Left renal pelvis (tissue), 4 donors: Measurements from ENCODE around the gene KCNAB2. TPM values are rescaled to one million over a fixed set of nuclear protein-coding genes. Genes with fewer than 3 reads are reported as not detected.
A peak's percentile ranks its signal among the peaks of the same experiment; 100 is the strongest.

Source experiments
- DNase-seq, 4 donors: peaks; one replicate each; pipeline ENCODE4 v3.0.0-alpha.2; 2013; ENCODE audit warnings: low read depth in 4 of 4, low spot score in 3 of 4
- polyA plus RNA-seq, 4 donors: library from polyadenylated mRNA; unstranded; fragments of 120-200 nt; gene quantifications; one replicate each; pipeline ENCODE4 v1.2.1, GENCODE V29; 2013; ENCODE audit not compliant: insufficient read length in 4 of 4

The KCNAB2 gene
- polyA plus RNA-seq, 4 donors = 4.5 to 6.4 (median 5.1) TPM

DNA sequence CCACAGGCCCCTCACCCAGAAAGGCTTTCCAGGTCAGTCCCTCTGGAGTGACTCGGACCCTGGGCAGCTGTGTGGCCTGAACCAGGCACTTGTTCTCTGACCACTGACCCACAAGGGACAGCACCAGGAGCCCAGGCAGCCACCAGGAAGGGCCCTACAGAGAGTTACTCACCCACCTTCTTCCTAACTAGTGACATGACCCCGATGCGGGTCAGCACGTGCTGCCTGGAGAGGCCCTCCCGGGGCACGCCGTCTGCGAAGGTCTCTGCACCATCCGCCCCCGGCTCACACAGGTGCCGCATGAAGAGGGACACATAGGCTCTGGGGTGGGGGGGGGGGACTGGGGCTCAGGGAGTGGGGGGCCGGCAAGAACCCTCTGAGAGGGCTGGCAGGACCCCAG, 78.7 kb downstream of the KCNAB2 start:
- no peak for DNase-seq

DNA sequence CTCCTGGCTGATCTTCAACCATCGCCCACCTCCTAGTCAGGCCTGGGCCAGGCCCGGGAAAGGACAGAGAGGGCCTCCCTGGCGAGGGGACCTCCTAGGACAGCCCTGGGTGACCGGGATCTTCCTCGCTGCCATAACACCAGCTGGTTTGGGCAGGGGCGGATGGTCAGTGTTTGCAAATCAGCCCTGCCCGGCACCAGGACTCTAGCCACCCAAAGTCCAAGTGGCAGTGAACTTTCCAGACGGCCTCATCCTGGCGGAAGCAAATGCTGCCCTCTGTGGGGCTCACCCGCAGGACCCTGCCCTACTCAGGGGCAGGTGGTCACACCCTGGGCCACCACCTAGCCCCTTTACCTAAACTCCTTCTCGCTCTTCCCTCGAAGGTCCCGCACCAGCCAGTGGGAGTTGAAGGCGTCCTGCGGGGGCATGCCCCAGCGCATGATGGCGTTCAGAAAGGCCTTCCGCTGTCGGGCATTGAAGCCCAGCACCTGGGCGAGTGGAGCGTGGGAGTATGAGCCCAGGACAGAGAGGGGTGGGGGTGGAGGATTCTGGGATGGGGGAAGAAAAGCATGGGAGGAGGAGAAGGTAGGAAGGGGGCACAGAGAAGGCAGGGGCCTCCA, 79.2 kb downstream of the KCNAB2 start:
- no peak for DNase-seq

DNA sequence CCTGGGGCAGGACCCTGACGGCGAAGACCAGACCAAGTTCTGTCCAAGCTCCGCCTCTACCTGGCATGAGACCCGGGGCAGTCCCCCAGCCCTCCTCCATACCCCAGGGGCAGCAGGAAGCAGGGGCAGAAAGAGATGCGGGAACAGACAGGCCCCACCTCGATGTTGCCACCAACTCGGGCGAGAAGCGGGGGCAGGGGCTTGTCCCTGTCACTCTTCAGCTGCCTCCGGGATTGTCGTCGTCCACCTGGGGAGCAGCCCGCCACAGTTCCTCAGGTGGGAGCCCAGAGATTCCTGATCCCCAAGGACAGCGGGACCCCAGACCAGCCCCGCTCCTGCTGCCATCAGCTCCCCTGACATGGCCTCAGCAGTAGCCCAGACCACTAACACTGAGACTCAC, 79.7 kb downstream of the KCNAB2 start:
- DNase-seq = no peak

DNA sequence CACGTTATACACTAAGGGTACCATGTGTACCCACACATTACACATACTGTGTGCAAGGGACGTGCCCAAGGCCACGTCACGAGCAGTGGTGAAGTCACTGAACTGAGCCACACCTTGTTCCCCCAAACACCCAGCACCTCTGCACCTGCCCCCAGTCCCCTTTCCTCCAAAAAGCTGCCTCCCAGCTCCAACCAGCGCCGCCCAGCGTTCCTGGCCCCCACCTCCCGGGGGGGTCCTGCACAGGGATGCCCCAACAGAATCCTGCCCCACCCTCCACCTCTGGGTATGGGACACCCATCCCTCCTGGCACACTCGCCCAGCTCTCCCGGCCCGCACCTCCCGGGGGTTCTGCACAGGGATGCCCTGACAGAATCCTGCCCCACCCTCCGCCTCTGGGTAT, 80.3 kb downstream of the KCNAB2 start:
- no peak for DNase-seq

DNA sequence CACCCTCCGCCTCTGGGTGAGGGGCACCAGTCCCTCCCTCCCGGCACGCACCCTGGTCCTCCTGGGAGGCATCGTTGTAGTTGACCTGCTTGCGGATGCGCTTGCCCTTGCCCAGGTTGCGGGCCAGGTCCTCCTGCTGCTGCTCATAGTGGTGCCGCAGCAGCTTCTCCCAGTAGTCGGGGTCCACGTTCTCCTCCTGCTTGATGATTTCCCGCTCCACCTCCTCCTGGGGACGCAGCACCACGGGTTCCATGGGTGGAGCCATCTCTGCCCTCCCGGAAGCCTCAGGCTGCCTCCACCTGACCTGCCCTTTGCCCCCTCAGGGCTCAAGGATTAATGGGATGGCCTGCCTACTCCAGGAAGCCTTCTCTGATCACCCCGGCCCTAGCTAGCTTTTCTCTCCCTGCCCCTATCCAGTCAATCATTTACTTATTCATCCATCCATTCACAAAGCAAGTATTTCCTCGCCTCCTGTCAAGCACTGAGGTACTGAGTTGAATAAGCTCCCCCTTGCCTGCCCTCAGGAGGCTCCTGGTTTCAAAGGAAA, 80.9 kb downstream of the KCNAB2 start:
- DNase-seq = no peak

DNA sequence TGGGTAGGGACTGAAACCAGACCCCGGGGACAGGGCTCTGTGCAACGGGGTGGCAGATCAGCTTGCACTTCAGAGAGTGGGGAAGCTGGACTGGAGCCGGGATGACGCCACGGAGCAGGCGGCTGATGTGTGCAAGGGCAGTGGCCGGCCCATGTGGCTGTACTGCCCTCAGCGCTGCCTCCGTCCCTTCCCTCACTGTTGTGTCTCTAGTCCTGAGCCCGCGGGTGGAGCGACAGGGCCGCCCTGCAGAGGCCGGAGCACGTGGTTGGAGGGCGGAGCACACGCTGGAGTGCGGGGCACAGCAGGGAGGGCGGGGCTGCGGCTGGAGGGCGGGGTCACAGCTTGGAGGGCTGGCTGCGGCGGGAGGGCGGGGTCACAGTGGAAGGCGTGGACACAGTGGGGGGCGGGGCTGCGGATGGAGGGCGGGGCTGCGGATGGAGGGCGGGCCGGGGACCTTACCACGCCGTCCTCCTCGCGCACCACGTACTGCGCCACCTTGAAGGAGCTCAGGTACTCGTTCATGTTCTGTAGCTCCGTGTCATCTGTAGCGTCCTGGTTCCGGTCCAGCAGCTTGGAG, 82.0 kb downstream of the KCNAB2 start:
- DNase-seq = peak in 3 of 4 donors; percentile 29 to 36 (median 35)

DNA sequence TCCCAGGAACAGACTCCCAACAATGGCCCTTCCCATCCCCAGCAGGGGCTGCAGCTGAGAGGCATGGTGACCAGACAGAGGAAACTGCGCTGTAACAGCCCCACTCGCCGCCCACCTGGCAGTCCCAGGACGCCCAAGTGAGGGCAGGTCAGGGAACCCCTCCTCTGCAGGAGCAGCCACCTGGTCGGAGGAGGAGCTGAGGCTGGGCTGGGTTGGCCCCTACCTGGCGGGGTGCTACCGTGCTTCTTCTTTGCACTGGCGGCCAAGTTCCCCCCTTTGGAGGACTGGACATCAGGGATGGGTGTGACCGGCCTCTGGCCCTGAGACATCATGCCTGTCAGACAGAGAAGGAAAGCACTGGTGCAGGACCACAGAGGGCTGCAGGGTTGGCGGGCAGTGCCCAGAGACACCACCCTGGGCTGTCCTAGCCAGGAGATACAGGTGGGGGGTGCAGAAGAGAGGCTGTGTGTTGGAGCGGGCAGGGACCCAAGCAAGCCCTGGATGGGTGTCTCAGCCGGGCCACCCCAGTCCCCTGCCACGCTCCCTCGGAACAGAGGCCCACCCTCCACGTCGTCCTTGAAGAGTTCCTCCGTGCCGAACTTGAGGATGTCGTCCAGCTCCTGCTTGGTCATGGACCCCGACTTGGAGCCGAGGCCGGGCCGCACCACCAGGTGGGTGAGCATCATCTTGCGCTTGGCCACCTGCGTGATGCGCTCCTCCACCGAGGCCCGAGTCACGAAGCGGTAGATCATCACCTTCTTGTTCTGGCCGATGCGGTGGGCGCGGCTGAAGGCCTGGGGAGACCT, 82.8 kb downstream of the KCNAB2 start:
- no peak for DNase-seq

DNA sequence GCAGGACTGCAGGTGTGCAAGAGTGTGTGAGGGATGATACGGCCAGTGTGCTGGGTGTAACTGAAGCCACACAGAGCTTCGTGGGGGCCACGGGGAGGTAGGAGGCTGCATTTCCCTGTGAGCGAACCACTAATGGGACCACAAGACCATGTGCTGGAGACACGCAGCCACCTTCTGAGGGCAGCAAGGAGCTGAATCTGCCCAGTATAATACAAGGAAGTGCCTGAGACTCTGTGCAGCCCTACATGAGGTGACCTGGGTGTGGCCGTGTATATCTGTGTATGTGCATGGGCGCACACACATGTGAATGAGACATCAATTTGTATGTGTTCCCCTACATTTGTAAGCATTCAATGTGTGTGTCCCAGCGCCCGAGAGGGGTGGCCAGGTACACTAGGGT, 83.6 kb downstream of the KCNAB2 start:
- DNase-seq = no peak

DNA sequence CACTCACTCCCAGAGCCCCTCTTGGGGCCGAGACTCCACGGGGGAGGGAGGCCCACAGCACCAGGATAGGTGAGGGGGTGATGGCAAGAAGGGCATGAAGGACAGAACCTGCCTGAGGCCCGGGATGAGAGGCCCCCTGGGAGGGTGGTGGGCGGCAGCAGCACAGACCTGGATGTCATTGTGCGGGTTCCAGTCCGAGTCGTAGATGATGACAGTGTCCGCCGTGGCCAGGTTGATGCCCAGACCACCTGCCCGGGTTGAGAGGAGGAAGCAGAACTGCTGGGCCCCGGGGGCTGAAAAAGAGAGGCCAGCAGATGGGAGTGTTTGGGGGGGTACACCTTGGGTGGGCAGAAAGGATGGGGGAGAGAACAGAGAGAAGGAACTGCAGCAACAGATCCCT, 84.3 kb downstream of the KCNAB2 start:
- DNase-seq = no peak

DNA sequence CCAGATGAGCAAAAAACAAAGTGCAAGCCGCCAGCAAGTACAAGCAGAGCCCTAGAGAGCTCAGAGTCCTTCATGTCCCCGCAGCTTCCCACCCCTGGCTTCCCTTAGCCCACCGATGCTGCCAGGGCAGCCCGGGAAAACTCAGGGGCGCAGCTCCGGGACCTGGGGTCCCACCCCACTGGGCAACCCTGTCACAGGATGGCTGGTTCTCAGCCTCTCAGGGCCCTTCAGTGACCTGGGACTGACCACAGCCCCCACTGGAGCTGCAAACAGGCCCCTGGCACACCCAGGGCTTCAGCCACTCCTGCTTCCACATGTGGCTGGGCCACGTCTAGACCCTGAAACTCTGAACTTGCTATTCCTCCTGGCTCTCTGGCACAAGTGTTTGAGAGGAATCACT, 84.9 kb downstream of the KCNAB2 start:
- DNase-seq = no peak

DNA sequence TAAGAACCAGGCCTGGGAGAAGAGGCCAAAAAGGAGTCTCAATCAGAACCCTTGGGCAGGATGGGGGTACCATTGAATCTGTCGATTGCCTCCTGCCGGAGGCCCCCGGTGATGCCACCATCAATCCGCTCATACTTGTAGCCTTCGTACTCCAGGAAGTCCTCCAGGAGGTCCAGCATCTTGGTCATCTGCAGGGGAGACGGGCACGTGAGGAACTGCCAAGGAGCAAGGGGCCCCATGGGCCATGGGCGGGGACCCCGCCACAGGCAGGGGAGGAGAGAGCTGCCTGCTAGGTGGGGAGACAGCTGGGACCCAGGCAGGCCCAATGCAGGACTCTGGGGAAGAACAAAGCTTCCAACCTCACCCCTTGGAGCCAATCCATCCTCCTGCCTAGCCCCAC, 85.9 kb downstream of the KCNAB2 start:
- no peak for DNase-seq

DNA sequence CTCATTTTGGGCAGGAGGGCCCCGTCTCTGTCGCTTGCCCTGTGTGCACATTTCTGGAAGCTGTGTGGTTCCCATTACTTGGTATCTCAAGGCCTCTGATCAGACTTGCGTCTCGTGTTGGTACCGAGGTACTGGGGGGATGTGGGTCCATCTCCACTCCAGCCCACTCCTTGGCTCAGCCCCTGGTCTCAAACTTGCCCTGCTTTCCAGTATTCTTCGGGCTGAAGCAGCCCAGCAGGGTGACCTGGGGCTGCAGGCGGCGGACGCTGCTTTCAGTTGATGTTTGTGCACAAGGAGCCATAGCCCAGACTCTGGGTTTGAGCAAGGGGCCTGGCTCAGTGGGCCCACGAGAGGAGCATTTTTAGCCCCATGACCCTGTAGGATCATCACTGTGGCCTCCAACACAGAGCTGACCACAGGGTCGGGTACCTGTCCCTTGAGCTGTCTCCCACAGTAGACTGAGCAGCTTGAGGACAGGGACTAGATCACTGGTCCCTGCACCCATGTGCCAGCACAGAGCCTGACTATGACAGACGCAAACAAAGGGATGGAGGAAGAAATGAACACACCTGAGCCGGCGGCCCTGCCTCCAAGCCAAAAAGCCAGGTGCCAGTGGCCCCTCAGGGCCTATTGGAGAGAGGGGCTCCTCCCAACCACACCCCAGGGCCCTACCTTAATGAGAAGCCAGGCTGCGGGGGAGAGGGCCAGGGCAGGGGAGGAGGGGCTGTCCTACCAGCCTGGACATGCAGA, 87.6 kb downstream of the KCNAB2 start:
- no peak for DNase-seq

DNA sequence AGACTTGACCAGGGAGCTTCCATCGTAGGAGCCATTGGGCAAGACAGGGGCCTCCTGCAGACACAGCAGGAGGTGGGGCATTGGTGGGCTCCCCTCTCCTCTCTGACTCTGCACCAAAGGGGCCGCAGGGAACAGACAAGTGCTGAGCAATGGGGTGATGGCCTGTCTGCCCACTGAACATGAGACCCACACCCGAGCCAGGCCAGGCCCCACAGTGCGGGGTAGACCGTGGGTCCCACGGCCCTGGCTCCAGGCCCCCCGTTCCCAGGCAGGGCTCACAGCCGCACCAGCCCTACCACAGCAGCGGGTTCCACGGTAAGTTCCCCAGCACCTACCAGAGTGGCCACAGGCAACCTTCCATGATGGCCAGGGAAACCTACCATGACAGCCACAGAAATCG, 88.5 kb downstream of the KCNAB2 start:
- DNase-seq = no peak

DNA sequence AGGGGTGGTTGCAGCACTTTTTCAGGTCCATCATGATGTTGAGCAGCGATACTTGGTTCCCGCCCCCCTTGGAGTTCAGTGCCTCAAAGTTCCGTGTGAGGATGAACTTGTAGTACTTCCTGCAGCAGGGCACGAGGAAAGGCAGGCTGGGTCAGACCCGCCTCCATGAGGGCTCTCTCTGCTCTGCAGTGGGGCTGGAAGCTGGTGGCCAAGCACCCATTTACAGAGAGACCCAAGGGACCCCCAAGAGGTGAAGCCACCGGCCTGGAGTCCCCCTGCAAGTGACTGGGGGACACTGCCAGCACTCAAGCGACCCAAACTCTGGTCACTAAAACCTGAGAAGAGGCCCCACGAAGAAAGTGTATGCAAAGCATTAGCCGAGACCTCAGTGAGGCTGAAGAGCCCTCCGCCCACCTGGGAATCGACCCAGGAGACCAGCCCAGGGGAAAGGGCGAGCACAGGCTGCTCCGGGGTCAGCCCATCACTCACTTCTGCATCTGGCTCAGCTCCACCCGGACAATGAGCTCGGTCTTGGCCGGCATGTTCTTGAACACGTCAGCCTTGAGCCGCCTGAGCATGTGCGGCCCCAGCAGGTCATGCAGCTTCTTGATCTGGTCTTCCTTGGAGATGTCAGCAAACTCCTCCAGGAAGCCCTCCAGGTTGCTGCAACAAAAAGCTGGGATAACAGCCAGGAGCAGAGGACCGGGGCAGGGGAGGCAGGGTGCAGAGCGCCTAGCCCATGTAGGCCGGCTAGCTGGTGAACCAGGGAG, 89.2 kb downstream of the KCNAB2 start:
- no peak for DNase-seq

DNA sequence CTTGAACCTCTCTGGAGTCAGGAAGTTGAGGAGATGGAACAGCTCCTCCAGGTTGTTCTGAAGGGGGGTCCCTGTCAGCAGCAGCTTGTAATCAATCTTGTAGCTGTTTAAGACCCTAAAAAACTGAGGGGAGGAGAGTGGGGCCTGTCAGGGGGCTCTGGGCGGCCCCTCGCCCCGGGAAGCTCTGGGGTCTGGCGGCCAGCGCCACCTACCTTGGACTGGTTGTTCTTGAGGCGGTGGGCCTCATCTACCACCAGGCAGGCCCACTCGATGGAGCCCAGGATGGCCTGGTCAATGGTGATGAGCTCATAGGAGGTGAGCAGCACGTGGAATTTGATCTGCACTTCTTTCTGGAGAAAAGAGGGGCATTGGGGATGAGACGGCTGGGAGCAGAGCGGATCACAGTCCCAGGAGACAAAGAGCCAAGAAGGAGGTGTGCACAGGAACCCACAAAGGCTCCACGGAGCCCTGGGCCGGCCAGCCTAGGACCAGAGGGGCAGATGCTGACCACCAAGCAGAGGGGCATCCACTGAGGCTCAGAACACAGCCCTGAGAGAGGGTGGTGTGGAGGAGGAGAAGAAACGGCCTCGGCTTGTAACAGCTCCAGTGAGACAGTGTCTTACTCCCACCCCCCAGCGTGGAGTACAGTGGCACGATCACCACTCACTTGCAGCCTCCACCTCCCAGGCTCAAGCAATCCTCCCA, 91.0 kb downstream of the KCNAB2 start:
- no peak for DNase-seq

DNA sequence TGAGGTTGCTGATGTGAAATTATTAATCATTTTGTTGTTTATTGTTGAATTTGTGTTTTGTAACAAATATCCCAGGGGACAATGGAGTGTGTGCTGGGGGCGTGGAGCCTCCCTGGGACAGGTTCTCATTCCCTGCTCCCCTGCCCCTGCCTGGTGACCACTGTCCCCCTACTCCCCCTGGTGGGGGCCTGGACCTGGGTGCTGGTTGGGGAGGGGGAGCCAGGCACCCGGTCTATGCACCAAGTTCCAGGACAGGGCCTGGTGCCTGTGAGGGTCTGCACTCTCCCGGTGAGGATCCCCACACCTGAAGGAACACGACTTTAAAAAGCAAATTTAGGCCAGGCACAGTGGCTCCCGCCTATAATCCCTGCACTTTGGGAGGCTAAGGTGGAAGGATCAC, 92.1 kb downstream of the KCNAB2 start:
- no peak for DNase-seq

DNA sequence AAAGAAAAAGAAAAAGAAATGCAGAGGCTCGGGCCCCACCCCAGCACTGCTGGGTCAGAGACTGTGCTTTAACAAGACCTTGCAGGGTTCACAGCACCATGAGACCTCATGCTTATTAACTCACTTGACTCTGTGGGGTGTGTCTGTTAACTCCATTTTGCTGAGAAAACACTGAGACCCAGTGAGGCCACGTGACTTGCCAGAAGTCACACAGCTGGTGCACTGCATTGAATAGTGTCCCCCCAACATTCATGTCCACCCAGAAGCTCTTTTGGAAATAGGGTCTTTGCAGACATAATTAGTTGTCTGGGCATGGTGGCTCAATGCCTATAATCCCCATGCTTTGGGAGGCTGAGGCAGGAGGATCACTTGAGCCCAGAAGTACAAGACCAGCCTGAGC, 94.7 kb downstream of the KCNAB2 start:
- no peak for DNase-seq

DNA sequence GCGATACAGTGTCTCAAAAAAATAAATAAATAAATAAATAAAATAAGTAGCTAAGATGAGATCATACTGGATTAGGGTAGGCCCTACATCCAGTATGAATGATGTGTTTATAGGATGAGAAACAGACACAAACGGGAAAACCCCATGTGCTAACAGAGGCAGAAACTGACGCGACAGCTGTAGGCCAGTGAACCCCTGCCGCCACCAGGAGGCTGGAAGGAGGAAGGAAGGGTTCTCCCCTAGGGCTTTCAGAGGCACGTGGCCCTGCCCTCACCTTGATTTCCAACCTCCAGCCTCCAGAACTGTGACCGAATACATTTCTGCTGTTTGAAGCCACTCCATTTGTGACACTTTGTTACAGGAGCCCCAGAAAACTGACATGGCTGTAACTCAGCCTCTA, 95.9 kb downstream of the KCNAB2 start:
- no peak for DNase-seq

DNA sequence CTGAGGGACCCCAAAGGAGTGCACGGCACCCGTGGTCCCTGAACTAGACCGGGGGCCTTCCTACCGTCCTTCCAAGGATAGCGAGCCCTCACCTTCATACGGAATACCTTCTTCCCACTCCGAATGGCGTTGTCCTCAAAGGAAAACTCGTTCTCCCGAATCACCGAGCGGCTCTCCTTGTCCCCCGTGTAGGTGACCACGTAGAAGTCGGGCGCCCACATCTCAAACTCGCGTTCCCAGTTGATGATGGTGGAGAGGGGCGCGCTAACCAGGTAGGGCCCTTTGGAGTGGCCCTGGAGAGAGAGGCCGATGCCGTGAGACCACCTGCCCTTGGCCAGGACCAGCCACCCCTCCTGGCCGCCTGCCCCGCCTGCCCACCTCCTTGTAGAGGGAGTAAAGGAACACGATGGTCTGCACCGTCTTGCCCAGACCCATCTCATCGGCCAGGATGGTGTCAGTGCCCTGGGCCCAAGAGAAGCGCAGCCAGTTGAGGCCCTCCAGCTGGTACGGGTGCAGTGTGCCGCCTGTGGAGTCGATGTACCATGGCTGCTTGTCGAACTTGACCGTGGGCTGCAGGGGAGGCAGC, 96.4 kb downstream of the KCNAB2 start:
- no peak for DNase-seq
